GM08714 (cell line): Measurements from ENCODE around the gene CDK19.
"Not testable (repeated sequence)": the region's sequence is repeated elsewhere in the genome, so short reads cannot be mapped to it uniquely, and the experiment has no call there.

Experiments
- H3K4me3 ChIP-seq: fragments of 200-500 bp; sonication (Bioruptor generic); 2 replicates; pipeline ENCODE4 v1.5.1; 2014; ENCODE audit warnings: mild to moderate bottlenecking, low read length, inconsistent platforms
- ZNF274 ChIP-seq: IDR thresholded peaks from 2 replicates; pipeline ENCODE4 v1.6.1; 2012; ENCODE audit warnings: mild to moderate bottlenecking, low read depth, low read length

Gene CDK19

DNA sequence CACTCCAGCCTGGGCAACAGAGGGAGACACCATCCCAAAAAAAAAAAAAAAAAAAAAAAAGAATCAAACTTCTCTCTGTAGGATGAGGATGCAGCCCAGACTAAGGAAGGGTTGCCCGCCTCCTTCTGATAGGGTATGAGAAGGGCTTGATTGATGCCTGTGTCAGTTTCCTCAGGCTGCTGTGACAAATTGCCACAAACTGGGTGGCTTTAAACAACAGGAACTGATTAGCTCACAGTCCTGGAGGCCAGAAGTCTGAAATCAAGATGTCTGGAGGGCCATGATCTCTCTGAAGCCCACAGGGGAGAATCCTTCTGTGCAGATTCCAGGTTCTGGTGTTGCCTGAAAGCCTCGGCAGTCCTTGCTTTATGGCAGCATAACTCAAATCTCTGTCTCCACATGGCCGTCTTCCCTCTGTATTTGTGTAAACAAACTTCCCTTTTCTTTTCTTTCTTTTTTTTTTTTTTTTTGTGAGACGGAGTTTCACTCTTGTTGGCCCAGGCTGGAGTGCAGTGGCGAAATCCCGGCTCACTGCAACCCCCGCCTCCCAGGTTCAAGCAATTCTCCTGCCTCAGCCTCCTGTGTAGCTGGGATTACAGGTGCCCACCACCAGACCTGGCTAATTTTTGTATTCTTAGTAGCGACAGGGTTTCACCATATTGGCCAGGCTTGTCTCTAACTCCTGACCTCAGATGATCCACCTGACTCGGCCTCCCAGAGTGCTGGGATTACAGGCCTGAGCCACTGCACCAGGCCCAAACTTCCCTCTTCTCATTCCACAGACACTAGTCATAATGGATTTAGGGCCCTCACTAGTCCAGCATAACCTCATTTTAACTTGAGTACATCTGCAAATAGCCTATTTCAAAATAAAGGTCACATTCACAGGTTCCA lies 11.2 kb upstream of the CDK19 start:
- TF ChIP-seq ZNF274, result no peak
- H3K4me3 ChIP-seq, result no peak overlapping the region

GRCh38 chr6:110823146-110823545 lies 7.9 kb upstream of the CDK19 start:
- no peak for TF ChIP-seq ZNF274
- no peak overlapping the region for H3K4me3 ChIP-seq

DNA sequence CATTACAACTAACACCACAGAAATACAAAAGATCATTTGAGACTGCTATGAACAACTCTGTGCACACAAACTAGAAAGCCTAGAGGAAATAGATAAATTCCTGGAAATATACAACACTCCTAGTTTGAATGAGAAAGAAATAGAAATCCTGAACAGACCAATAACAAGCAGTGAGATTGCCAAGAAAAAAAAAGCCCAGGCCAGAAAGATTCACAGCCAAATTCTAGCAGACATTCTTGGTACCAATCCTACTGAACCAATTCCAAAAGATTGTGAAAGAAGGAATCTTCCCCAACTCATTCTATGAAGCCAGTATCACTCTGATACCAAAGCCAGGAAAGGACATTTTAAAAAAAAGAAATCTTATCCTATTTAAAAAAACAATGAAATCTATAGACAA lies 7.0 kb upstream of the CDK19 start:
- no peak for TF ChIP-seq ZNF274
- H3K4me3 ChIP-seq, result no peak overlapping the region

GRCh38 chr6:110816677-110817076 lies 1.4 kb upstream of the CDK19 start:
- no peak for TF ChIP-seq ZNF274
- H3K4me3 ChIP-seq, result no peak overlapping the region

- peak overlapping the region; percentile 89 for H3K4me3 ChIP-seq
- no peak for TF ChIP-seq ZNF274
These were observed 256 bp downstream of the CDK19 start for GRCh38 chr6:110815015-110815410.

DNA sequence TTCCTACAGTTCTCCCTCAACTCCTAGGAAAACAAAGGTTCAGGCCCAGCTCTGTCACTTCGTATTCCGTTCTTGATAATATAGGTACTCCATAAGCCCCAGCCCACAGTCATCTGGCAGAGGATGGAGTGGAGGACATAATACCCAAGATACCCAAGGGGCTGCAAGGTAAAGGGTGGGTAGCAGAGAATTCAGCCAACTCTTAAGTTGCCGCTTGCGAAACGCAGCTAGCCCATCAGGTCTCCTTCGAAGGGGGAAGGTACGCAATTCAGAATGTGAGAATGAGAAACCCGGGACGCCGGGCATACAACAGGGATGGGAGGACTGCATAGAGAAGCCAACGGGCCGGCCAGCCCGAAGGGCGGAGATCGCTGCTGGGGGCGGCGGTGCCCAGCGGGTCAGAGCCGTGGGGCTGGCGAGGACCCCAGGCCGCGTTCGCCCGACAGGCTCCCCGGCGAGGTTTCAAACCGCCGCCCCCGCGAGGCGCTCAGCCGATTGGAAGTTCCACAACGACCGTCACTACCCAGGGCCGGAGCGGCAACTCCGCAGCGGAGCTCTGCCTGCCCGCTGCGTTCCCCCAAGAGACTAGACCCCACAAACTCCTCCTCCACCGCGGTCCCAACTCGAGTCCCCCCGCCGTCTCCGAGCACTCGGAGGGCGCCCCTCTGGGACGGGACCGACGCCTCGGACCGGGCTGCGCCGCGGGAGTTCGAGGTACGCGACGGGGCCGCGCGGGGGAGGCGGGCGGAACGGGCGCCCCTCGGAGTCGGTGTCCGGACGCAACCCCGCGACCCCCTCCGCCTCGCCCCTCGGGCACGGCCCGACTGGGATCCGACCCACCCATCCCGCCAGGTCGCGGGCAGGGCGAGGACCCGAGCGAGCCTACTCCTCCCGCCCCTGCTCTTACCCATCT lies 911 bp downstream of the CDK19 start:
- TF ChIP-seq ZNF274, result no peak
- H3K4me3 ChIP-seq, result peak overlapping the region; percentile 89

DNA sequence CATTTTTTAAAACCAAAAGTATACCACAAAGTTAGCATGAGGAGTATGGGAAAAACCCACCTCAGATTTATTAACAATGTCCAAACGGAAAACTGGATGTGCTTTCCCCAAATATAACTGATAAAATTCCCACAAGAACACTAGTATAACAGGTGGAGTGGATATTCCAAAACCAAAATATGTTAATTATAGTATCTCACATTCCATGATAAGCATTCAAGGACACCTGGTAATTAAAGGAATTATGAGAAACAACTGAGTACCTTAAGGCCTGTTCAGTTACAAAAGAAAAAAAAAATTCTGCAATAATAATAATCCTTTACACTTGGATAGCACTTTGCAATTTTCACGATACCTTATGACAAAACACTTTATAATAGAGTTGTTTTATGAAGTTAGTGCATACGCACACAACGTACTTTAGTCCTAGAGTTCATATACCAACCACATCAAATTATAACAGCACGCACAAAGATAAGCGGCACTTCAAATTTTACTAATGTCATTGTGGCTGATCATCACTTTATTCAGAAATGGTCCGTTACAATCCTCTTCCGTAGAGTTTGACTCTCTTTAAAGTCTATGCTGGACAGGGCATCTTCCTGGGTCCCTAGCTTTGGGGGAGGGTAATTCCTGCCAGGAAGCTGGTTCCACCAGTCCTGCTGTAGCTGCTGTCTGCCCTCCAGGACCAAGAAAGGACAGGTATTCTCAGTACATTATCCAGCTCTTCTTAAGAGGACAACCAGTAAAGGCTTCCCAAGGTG lies 1.7 kb downstream of the CDK19 start:
- H3K4me3 ChIP-seq, result peak overlapping the region; percentile 89
- TF ChIP-seq ZNF274, result no peak

DNA sequence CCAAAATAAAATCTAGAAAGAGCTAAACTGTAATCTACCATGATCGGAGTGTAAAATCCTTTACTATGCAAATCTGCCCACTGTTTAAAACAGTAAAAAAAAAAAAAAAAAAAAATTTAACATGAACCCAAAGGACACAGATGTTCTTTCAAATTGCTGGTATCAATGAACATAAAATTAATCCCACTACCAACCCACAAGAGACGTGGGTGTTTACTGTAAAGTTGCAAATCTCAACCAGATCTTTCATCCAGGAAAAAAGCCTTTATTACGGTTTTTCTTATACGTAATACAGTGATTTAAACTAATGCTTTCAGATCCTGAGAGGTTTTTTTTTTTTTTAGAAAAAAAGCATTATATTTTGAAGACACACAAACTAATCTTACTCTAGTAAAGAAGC lies 2.5 kb downstream of the CDK19 start:
- H3K4me3 ChIP-seq, result no peak overlapping the region; the same call in 1 of the 2 replicates
- TF ChIP-seq ZNF274, result no peak

GRCh38 chr6:110810896-110811586 lies 4.2 kb downstream of the CDK19 start:
- peak overlapping the region; percentile 33; the same call in 1 of the 2 replicates for H3K4me3 ChIP-seq
- TF ChIP-seq ZNF274, result no peak

GRCh38 chr6:110809792-110810191 lies 5.5 kb downstream of the CDK19 start:
- no peak for TF ChIP-seq ZNF274
- no peak overlapping the region for H3K4me3 ChIP-seq

GRCh38 chr6:110802175-110802574 lies 13.1 kb downstream of the CDK19 start:
- not testable (repeated sequence) for H3K4me3 ChIP-seq

DNA sequence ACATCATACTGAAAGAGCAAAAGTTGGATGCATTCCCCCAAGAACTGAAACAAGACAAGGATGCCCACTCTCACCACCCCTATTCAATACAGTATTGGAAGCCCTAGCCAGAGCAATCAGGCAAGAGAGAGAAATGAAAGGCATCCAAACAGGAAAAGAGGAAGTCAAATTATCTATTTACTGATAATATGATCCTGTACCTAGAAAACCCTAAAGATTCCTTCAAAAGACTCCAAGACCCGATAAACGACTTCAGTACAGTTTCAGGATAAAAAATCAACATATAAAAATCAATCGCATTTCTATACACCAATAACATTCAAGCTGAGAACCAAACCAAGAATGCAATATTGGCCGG lies 14.5 kb downstream of the CDK19 start:
- no peak for TF ChIP-seq ZNF274
- no peak overlapping the region for H3K4me3 ChIP-seq

GRCh38 chr6:110800196-110800838 lies 15.0 kb downstream of the CDK19 start:
- no peak overlapping the region for H3K4me3 ChIP-seq

More at GRCh38 chr6:110800196-110800838, 15.0 kb downstream of the CDK19 start:
- TF ChIP-seq ZNF274, result no peak
